K562 (cell line): ENCODE results near the gene GNPTAB. TPM values are rescaled to one million over a fixed set of nuclear protein-coding genes. Genes with fewer than 3 reads are reported as not detected.

Source experiments
- CBX8 ChIP-seq: fragments of 200-600 bp; sonication (generic); IDR thresholded peaks from 2 replicates; pipeline ENCODE4 v1.6.1; 2012; ENCODE audit warnings: borderline replicate concordance, mixed run types, low read depth, mild to moderate bottlenecking, moderate library complexity, mixed read lengths, low read length, control low read depth, inconsistent platforms; ENCODE audit not compliant: poor library complexity, severe bottlenecking; ENCODE audit errors: extremely low read depth
- JUND ChIP-seq, 2 experiments: IDR thresholded peaks; 2 replicates in 1 of 2; 3 replicates in 1 of 2; pipeline ENCODE4 v1.6.1; 2011; ENCODE audit warnings: borderline replicate concordance in 2 of 2, low read depth in 2 of 2, low read length in 2 of 2, improper control_type of control experiment in 1 of 2, missing biosample characterization in 1 of 2, missing genetic modification characterization in 1 of 2, missing genetic modification reagents in 1 of 2
- KDM1A ChIP-seq, 2 experiments: fragments of 450-650 bp; IDR thresholded peaks; 2 replicates each; pipeline ENCODE4 v1.6.1; 2016; ENCODE audit warnings: mild to moderate bottlenecking in 2 of 2
- NBN ChIP-seq: fragments of 450-650 bp; IDR thresholded peaks from 2 replicates; pipeline ENCODE4 v1.6.1; 2016; ENCODE audit warnings: low read depth, mild to moderate bottlenecking
- PML ChIP-seq: IDR thresholded peaks from 2 replicates; pipeline ENCODE4 v1.6.1; 2012; ENCODE audit warnings: low read length, inconsistent platforms
- PYGO2 ChIP-seq: fragments of 450-650 bp; IDR thresholded peaks from 2 replicates; pipeline ENCODE4 v1.6.1; 2016; ENCODE audit warnings: mild to moderate bottlenecking, missing genetic modification characterization, moderate library complexity, missing compliant biosample characterization
- RB1 ChIP-seq: fragments of 450-650 bp; IDR thresholded peaks from 2 replicates; pipeline ENCODE4 v1.6.1; 2017; ENCODE audit warnings: low read depth, mild to moderate bottlenecking
- SIN3A ChIP-seq, 2 experiments: fragments of 150-350 bp in 1 of 2; IDR thresholded peaks; 2 replicates each; pipeline ENCODE4 v1.6.1; 2011 to 2016; ENCODE audit warnings: borderline replicate concordance in 2 of 2, low read depth in 2 of 2, low read length in 2 of 2, mild to moderate bottlenecking in 2 of 2, moderate library complexity in 2 of 2; ENCODE audit not compliant: control insufficient read depth in 1 of 2
- ZNF174 ChIP-seq: fragments of 250-450 bp; sonication (Bioruptor Pico); IDR thresholded peaks from 2 replicates; pipeline ENCODE4 v1.4.0; 2020; ENCODE audit warnings: mild to moderate bottlenecking
- ZSCAN32 ChIP-seq: fragments of 450-650 bp; formaldehyde crosslinking; IDR thresholded peaks from 2 replicates; pipeline ENCODE4 v1.4.0; 2020; ENCODE audit warnings: mild to moderate bottlenecking, moderate library complexity
- polyA plus RNA-seq, 8 experiments: library from polyadenylated mRNA; depleted of rRNA in 4 of 8; stranded (reverse) in 5 of 8; unstranded in 3 of 8; fragments of >200 nt; fragmentation: Nextera tagmentation in 2 of 8; fragmentation: Illumina TruSeq in 1 of 8; extraction: Ambion mirVana in 2 of 8; extraction: Trizol in 1 of 8; gene quantifications; 2 replicates each; pipeline versions ENCODE4 v1.2.1 to v1.2.3, GENCODE V29; 2011 to 2014; ENCODE audit warnings: inconsistent platforms in 1 of 8, missing spikeins in 1 of 8
- total RNA-seq, 7 experiments: library from RNA; depleted of rRNA in 6 of 7; stranded (reverse); fragments of >200 nt in 6 of 7; fragmentation: Illumina TruSeq in 2 of 7; extraction: Trizol in 2 of 7; gene quantifications; 2 replicates each; pipeline versions ENCODE4 v1.2.1 to v1.2.3, GENCODE V29; 2011 to 2021; ENCODE audit warnings: low replicate concordance in 1 of 7
- TF ChIP-seq, protein P1 (sequence below), 3 experiments: fragments of 200-800 bp in 1 of 3; fragments of 250-450 bp in 1 of 3; fragments of 450-650 bp in 1 of 3; sonication (Bioruptor Pico) in 1 of 3; sonication (Bioruptor generic) in 1 of 3; formaldehyde crosslinking in 1 of 3; IDR thresholded peaks; 2 replicates each; pipeline versions ENCODE4 v1.6.1 to v1.8.0; 2016 to 2022; ENCODE audit warnings: mild to moderate bottlenecking in 2 of 3, missing genetic modification characterization in 2 of 3, missing compliant biosample characterization in 1 of 3, moderate library complexity in 1 of 3
- TF ChIP-seq, protein P2 (sequence below): sonication (generic); formaldehyde crosslinking; IDR thresholded peaks from 2 replicates; pipeline ENCODE4 v1.8.1; 2022; ENCODE audit warnings: missing genetic modification reagents
- TF ChIP-seq, protein P3 (sequence below): fragments of 250-450 bp; sonication (Bioruptor Pico); IDR thresholded peaks from 2 replicates; pipeline ENCODE4 v1.4.0; 2020; ENCODE audit warnings: borderline replicate concordance

Gene GNPTAB
- total and polyA plus RNA-seq, 9 of the 15 experiments (the other 6 are each of a cell fraction or from before 2014, with no cell fraction given) = 5.9 to 23.2 (median 19.3) TPM

DNA sequence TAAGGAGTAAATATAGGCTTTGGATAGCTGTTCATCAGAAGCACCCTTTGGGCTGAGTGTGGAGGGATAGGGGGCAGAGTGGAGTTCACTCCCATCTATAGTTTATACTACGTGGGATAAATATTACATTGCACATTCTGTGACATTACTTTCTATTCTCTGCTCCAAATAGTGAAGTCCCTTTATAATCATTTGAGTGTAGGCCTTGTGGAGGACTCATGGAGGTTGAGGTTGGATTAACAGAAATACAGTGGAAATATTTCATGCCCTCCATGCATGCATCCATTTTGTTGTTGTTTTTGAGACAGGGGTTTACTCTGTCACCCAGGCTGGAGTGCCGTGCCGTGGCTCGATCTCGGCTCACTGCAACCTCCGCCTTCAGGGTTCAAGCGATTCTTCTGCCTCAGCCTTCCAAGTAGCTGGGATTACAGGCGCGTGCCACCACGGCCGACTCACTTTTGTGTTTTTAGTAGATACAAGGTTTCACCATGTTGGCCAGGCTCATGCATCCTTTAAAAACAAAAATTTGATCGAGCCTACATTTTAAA is 131.9 kb downstream of the GNPTAB start (continued):
- TF ChIP-seq RB1 (peak; percentile 40; the same call in 1 of the 2 replicates), KDM1A (IDR thresholded peaks at IDR 0.05) (0 out of 4 replicates have a peak, but pooled peaks of 1 of the 2 experiments have one; percentile 0), ZNF174 (CRISPR knock-in tag) (no peak), NBN (peak; percentile 46; the same call in 1 of the 2 replicates), PYGO2 (no peak), ZSCAN32 (CRISPR knock-in tag) (no peak), SIN3A (IDR thresholded peaks at IDR 0.05; ENCODE audit: borderline replicate concordance in 2 of 2, control insufficient read depth in 1 of 2, low read depth in 2 of 2, low read length in 2 of 2) (0 out of 4 replicates have a peak, but pooled peaks of 1 of the 2 experiments have one; percentile 29), PML (no peak), CBX8 (no peak), JUND (IDR thresholded peaks at IDR 0.05; ENCODE audit: borderline replicate concordance, low read depth, low read length) (no peak), JUND (tag; IDR thresholded peaks at IDR 0.05; ENCODE audit: borderline replicate concordance, low read depth, low read length) (0 out of 3 replicates have a peak, but pooled peaks have one; percentile 31)
- TF ChIP-seq, protein P1, sequence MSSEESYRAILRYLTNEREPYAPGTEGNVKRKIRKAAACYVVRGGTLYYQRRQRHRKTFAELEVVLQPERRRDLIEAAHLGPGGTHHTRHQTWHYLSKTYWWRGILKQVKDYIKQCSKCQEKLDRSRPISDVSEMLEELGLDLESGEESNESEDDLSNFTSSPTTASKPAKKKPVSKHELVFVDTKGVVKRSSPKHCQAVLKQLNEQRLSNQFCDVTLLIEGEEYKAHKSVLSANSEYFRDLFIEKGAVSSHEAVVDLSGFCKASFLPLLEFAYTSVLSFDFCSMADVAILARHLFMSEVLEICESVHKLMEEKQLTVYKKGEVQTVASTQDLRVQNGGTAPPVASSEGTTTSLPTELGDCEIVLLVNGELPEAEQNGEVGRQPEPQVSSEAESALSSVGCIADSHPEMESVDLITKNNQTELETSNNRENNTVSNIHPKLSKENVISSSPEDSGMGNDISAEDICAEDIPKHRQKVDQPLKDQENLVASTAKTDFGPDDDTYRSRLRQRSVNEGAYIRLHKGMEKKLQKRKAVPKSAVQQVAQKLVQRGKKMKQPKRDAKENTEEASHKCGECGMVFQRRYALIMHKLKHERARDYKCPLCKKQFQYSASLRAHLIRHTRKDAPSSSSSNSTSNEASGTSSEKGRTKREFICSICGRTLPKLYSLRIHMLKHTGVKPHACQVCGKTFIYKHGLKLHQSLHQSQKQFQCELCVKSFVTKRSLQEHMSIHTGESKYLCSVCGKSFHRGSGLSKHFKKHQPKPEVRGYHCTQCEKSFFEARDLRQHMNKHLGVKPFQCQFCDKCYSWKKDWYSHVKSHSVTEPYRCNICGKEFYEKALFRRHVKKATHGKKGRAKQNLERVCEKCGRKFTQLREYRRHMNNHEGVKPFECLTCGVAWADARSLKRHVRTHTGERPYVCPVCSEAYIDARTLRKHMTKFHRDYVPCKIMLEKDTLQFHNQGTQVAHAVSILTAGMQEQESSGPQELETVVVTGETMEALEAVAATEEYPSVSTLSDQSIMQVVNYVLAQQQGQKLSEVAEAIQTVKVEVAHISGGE (CRISPR knock-in tag; IDR thresholded peaks at IDR 0.05) = no peak
- TF ChIP-seq, protein P2, sequence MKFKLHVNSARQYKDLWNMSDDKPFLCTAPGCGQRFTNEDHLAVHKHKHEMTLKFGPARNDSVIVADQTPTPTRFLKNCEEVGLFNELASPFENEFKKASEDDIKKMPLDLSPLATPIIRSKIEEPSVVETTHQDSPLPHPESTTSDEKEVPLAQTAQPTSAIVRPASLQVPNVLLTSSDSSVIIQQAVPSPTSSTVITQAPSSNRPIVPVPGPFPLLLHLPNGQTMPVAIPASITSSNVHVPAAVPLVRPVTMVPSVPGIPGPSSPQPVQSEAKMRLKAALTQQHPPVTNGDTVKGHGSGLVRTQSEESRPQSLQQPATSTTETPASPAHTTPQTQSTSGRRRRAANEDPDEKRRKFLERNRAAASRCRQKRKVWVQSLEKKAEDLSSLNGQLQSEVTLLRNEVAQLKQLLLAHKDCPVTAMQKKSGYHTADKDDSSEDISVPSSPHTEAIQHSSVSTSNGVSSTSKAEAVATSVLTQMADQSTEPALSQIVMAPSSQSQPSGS (CRISPR knock-in tag) = no peak
- TF ChIP-seq, protein P3, sequence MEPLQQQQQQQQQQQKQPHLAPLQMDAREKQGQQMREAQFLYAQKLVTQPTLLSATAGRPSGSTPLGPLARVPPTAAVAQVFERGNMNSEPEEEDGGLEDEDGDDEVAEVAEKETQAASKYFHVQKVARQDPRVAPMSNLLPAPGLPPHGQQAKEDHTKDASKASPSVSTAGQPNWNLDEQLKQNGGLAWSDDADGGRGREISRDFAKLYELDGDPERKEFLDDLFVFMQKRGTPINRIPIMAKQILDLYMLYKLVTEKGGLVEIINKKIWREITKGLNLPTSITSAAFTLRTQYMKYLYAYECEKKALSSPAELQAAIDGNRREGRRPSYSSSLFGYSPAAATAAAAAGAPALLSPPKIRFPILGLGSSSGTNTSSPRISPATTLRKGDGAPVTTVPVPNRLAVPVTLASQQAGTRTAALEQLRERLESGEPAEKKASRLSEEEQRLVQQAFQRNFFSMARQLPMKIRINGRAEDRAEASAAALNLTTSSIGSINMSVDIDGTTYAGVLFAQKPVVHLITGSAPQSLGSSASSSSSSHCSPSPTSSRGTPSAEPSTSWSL (CRISPR knock-in tag) = no peak
